ENCODE measurements around the gene OPCML.

OPCML gene

DNA sequence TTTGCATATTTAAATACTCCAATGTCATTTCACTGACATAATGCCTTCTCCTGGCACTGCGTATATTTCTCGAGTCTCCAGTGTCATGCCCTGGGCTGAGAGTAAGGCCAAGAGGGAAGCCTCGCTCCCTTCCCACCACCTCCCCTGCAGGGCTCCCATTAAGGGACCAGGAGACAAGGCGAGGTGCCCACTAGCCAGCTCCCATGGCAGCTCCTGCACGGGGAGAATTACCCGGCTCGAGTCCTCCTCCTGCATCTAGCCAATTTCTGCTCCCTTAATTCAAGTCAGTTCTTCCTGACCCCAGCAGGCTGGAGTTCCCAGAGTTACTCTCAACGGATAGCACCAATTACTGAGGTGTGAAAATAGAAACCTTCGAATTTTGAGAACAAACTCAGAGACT, 31.9 kb downstream of the OPCML start:
- H3K36me3 Mint-ChIP-seq (ENCODE audit: low read depth), result no peaks in the 10 kb centered on the region
- TF ChIP-seq CTCF (IDR thresholded peaks at IDR 0.05), result no peak
- peaks cover 3% of the 10 kb centered on the region for H3K9me3 Mint-ChIP-seq
- peaks cover 59% of the 10 kb centered on the region for H3K4me1 Mint-ChIP-seq
- DNase-seq, result no peak
- H3K27ac Mint-ChIP-seq, result no peak overlapping the region
- H3K27me3 Mint-ChIP-seq (ENCODE audit: low read depth, poor library complexity), result peaks cover 8% of the 10 kb centered on the region
- H3K4me3 Mint-ChIP-seq, result no peak overlapping the region

DNA sequence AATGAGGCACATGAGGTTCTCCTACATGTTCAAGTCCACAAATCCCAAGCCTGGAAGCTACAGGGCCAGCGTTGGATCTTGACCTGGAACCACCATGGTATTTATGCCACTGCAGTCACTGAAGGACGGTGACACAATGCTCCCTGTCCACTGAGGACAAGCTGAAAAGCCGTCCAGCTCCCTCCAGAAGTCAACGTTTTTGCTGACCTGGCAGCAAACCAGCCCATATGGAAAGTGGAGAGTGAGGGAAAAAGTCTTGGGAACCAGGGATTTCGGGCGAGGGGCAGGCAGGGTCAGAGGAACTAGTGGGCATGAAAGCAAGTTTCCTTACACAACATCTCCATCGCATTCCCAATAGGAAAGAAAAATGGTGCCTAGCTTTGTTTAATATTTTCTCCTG, 33.3 kb downstream of the OPCML start:
- no peak for TF ChIP-seq CTCF (IDR thresholded peaks at IDR 0.05)
- peak overlapping the region; percentile 78 for H3K27ac Mint-ChIP-seq
- peaks cover 4% of the 10 kb centered on the region for H3K9me3 Mint-ChIP-seq
- peaks cover 45% of the 10 kb centered on the region for H3K4me1 Mint-ChIP-seq
- no peak overlapping the region for H3K4me3 Mint-ChIP-seq
- no peak for DNase-seq
- no peaks in the 10 kb centered on the region for H3K36me3 Mint-ChIP-seq (ENCODE audit: low read depth)
- peaks cover 9% of the 10 kb centered on the region for H3K27me3 Mint-ChIP-seq (ENCODE audit: low read depth, poor library complexity)

- TF ChIP-seq CTCF (IDR thresholded peaks at IDR 0.05), result no peak
- no peak overlapping the region for H3K27ac Mint-ChIP-seq
- no peak for DNase-seq
Observed at GRCh38 chr11:133497477-133498140, 34.7 kb downstream of the OPCML start.

GRCh38 chr11:133492895-133493294, 39.4 kb downstream of the OPCML start:
- no peak for TF ChIP-seq CTCF (IDR thresholded peaks at IDR 0.05)
- peaks cover 4% of the 10 kb centered on the region for H3K9me3 Mint-ChIP-seq
- H3K4me3 Mint-ChIP-seq, result no peak overlapping the region
- no peak for DNase-seq
- H3K27me3 Mint-ChIP-seq (ENCODE audit: low read depth, poor library complexity), result peaks cover 16% of the 10 kb centered on the region
- no peaks in the 10 kb centered on the region for H3K36me3 Mint-ChIP-seq (ENCODE audit: low read depth)
- no peak overlapping the region for H3K27ac Mint-ChIP-seq
- H3K4me1 Mint-ChIP-seq, result peaks cover 2% of the 10 kb centered on the region

More at GRCh38 chr11:133497477-133498140, 34.7 kb downstream of the OPCML start:
- H3K36me3 Mint-ChIP-seq (ENCODE audit: low read depth), result no peaks in the 10 kb centered on the region
- H3K4me3 Mint-ChIP-seq, result no peak overlapping the region
- peaks cover 31% of the 10 kb centered on the region for H3K4me1 Mint-ChIP-seq
- peaks cover 4% of the 10 kb centered on the region for H3K9me3 Mint-ChIP-seq
- H3K27me3 Mint-ChIP-seq (ENCODE audit: low read depth, poor library complexity), result peaks cover 9% of the 10 kb centered on the region

DNA sequence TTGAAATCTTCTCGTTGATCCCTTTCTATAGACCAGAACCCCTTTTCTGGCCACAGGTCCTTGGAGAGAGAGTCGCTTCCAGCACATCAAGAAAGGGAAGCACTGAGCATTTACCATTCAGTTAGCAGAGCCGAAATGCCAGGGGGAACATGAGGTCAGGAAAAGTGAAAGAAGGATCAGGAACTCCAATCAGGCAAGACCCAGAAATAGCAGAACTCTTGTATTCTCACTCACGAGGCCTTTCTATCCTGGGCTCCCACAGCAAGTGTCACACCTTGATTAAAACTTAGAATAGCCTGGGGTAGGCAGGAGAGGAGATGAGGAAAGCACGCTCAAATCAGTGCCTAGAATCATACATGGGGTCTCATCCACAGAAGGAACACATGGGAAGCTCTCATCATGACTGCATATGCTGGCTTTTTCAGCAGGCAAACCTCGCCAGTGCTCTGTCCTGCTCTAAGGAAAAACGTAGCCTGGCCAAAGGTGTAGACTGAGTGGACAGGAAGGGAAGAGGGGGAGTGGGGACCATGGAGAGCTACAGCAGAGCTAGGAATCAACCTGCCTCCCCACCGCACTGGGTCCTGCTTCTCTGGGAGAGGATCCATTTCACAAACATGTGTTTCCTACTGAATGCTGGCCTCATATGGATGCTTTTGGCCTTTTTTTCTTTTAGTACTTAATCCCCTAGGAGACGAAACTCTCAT, 40.5 kb downstream of the OPCML start:
- no peak for TF ChIP-seq CTCF (IDR thresholded peaks at IDR 0.05)
- peaks cover 4% of the 10 kb centered on the region for H3K9me3 Mint-ChIP-seq
- no peaks in the 10 kb centered on the region for H3K4me1 Mint-ChIP-seq
- H3K4me3 Mint-ChIP-seq, result no peak overlapping the region
- peaks cover 26% of the 10 kb centered on the region for H3K27me3 Mint-ChIP-seq (ENCODE audit: low read depth, poor library complexity)
- DNase-seq, result no peak
- H3K27ac Mint-ChIP-seq, result no peak overlapping the region
- H3K36me3 Mint-ChIP-seq (ENCODE audit: low read depth), result no peaks in the 10 kb centered on the region

- no peak for DNase-seq
- Mint-ChIP-seq H3K4me1 (peaks cover 5% of the 10 kb centered on the region), H3K4me3 (no peak overlapping the region), H3K27ac (no peak overlapping the region), H3K36me3 (ENCODE audit: low read depth) (no peaks in the 10 kb centered on the region), H3K27me3 (ENCODE audit: low read depth, poor library complexity) (peaks cover 26% of the 10 kb centered on the region), H3K9me3 (no peaks in the 10 kb centered on the region)
- TF ChIP-seq CTCF (IDR thresholded peaks at IDR 0.05), result no peak
Observed at GRCh38 chr11:133480722-133481121, 51.6 kb downstream of the OPCML start.

Measured in nephron progenitor cell (in vitro differentiated cells).